ENCODE data around the gene ITPRIPL2. TPM values are rescaled to one million over a fixed set of nuclear protein-coding genes. Genes with fewer than 3 reads are reported as not detected.

Gene ITPRIPL2
- 10 to 100 TPM; 11.0 to 43.2 (median 16.3) TPM for total RNA-seq
- polyA plus RNA-seq = 1 to 10 TPM; 3.1 to 7.2 TPM
- long read RNA-seq, donor 1, full-length matches to known transcripts = 14 of 15 reads
- long read RNA-seq, donor 1, partial matches to known transcripts = 0 of 15 reads
- long read RNA-seq, donor 1, other reads (novel, unspliced or antisense) = 1 of 15 reads
- long read RNA-seq, donor 2, full-length matches to known transcripts = 14 of 14 reads
- long read RNA-seq, donor 2, partial matches to known transcripts = 0 of 14 reads
- long read RNA-seq, donor 2, other reads (novel, unspliced or antisense) = 0 of 14 reads
- long read RNA-seq, donor 3, full-length matches to known transcripts = 15 of 15 reads
- long read RNA-seq, donor 3, partial matches to known transcripts = 0 of 15 reads
- long read RNA-seq, donor 3, other reads (novel, unspliced or antisense) = 0 of 15 reads

- intact Hi-C loops (cut with DNase I) = loop anchor here in 2 of 10 donors (2.0 to 10.0 kb wide), 2 partner anchors 17 to 51 kb away; partner anchors contain the start of gene SYT17 (in 1 of the 2)
- H3K36me3 ChIP-seq = peaks cover 0 to 28% (median 10%) of the 10 kb centered on the region in 9 donors
- 1 to 6% (median 2%) methylated on average over 7 to 74 of the region's 74 CpGs for WGBS, 4 donors
- H3K4me1 ChIP-seq = peaks cover 3 to 57% (median 43%) of the 10 kb centered on the region in 12 donors
- peaks cover 0 to 8% (median 0%) of the 10 kb centered on the region in 9 donors for H3K27me3 ChIP-seq
- H3K27ac ChIP-seq = peak within 1 kb of the TSS; percentile 91 to 99 (median 96)
- no peaks in the 10 kb centered on the region for H3K9me3 ChIP-seq
- TF ChIP-seq POLR2A (IDR thresholded peaks at IDR 0.05) (peak in 1 of 2 donors; percentile 48), CTCF (IDR thresholded peaks at IDR 0.05) (peak in 2 of 12 donors; percentile 11 to 31)
- peak; percentile 92 to 96 (median 94) for DNase-seq
- peak within 1 kb of the TSS; percentile 59 to 94 (median 82) for H3K4me3 ChIP-seq
- peak; percentile 88 to 94 (median 93) for ATAC-seq
Observed at GRCh38 chr16:19113577-19114358, at the start of gene ITPRIPL2. ITPRIPL2 (plus strand) TSS chr16:19113964; CDS start chr16:19114462, 498 bp downstream.

GRCh38 chr16:19066988-19067348 is 46.8 kb upstream of the ITPRIPL2 start:
- Histone ChIP-seq H3K36me3 (peaks cover 0 to 5% (median 2%) of the 10 kb centered on the region in 9 donors), H3K27ac (peak overlapping the region; percentile 95 to 100 (median 98)), H3K4me1 (peaks cover 0 to 27% (median 14%) of the 10 kb centered on the region in 12 donors), H3K27me3 (no peaks in the 10 kb centered on the region), H3K4me3 (peak overlapping the region in 10 of 12 donors; percentile 58 to 91 (median 76)), H3K9me3 (no peaks in the 10 kb centered on the region)
- intact Hi-C loops (cut with DNase I) = loop anchor here in 6 of 10 donors (5.0 to 10.0 kb wide), 4 partner anchors 82 to 458 kb away; partner anchors contain the start of genes ARL6IP1 (in 3 of the 6), TMC7 (in 2 of the 6), CCP110 (in 1 of the 6) and GDE1 (in 1 of the 6)
- no peak for TF ChIP-seq POLR2A (IDR thresholded peaks at IDR 0.05)
- TF ChIP-seq CTCF (IDR thresholded peaks at IDR 0.05) = no peak
- WGBS, 4 donors = 60 to 68% (median 62%) methylated on average over 9 of the region's 9 CpGs
- ATAC-seq (no peak), DNase-seq (no peak)

GRCh38 chr16:19067349-19068236 is 46.2 kb upstream of the ITPRIPL2 start, which contains the start of gene COQ7:
COQ7 (plus strand) TSS chr16:19067614; CDS start chr16:19067665, 51 bp downstream.
- Histone ChIP-seq H3K4me3 (peak within 1 kb of the TSS; percentile 58 to 91 (median 76)), H3K27ac (peak within 1 kb of the TSS; percentile 95 to 100 (median 98)), H3K36me3 (peaks cover 0 to 12% (median 8%) of the 10 kb centered on the region in 9 donors), H3K27me3 (no peaks in the 10 kb centered on the region), H3K4me1 (peaks cover 0 to 23% (median 14%) of the 10 kb centered on the region in 12 donors), H3K9me3 (no peaks in the 10 kb centered on the region)
- intact Hi-C loops (cut with DNase I) = loop anchor here in 6 of 10 donors (5.0 to 10.0 kb wide), 4 partner anchors 83 to 457 kb away; partner anchors contain the start of genes ARL6IP1 (in 3 of the 6), TMC7 (in 2 of the 6), CCP110 (in 1 of the 6) and GDE1 (in 1 of the 6)
- 0 to 1% (median 0%) methylated on average over 38 to 68 of the region's 68 CpGs for WGBS, 4 donors
- TF ChIP-seq CTCF (IDR thresholded peaks at IDR 0.05) = peak in 3 of 12 donors; percentile 7 to 32 (median 19)
- TF ChIP-seq POLR2A (IDR thresholded peaks at IDR 0.05) = peak in 1 of 2 donors; percentile 66
- ATAC-seq = peak; percentile 96 to 99 (median 98)
- peak; percentile 99 to 100 (median 99) for DNase-seq
